Ishikawa (cell line): Measurements from ENCODE around the gene LRP1-AS.

ENCODE experiments used
- CEBPB ChIP-seq: IDR thresholded peaks from 2 replicates; pipeline ENCODE4 v1.6.1; 2012
- CREB1 ChIP-seq: IDR thresholded peaks from 2 replicates; pipeline ENCODE4 v1.6.1; 2012; ENCODE audit warnings: low read depth
- EGR1 ChIP-seq: IDR thresholded peaks from 2 replicates; pipeline ENCODE4 v1.6.1; 2012
- EP300 ChIP-seq: IDR thresholded peaks from 2 replicates; pipeline ENCODE4 v1.6.1; 2012; ENCODE audit warnings: borderline replicate concordance
- FOXM1 ChIP-seq: IDR thresholded peaks from 2 replicates; pipeline ENCODE4 v1.6.1; 2012; ENCODE audit warnings: low read depth, borderline replicate concordance
- NFIC ChIP-seq: IDR thresholded peaks from 2 replicates; pipeline ENCODE4 v1.6.1; 2012
- RAD21 ChIP-seq: IDR thresholded peaks from 2 replicates; pipeline ENCODE4 v1.6.1; 2012; ENCODE audit warnings: low read depth
- TAF1 ChIP-seq: IDR thresholded peaks from 2 replicates; pipeline ENCODE4 v1.6.1; 2012; ENCODE audit warnings: low read depth, mild to moderate bottlenecking
- TCF12 ChIP-seq: IDR thresholded peaks from 2 replicates; pipeline ENCODE4 v1.6.1; 2012; ENCODE audit warnings: low read depth
- TEAD4 ChIP-seq: IDR thresholded peaks from 2 replicates; pipeline ENCODE4 v1.6.1; 2012
- YY1 ChIP-seq: IDR thresholded peaks from 2 replicates; pipeline ENCODE4 v1.6.1; 2012; ENCODE audit warnings: low read depth
- ZBTB7A ChIP-seq: IDR thresholded peaks from 2 replicates; pipeline ENCODE4 v1.6.1; 2012; ENCODE audit warnings: low read depth
- TF ChIP-seq, protein P1 (sequence below): IDR thresholded peaks from 2 replicates; pipeline ENCODE4 v1.6.1; 2012
- TF ChIP-seq, protein P2 (sequence below): IDR thresholded peaks from 2 replicates; pipeline ENCODE4 v1.6.1; 2012
- TF ChIP-seq, protein P3 (sequence below): IDR thresholded peaks from 2 replicates; pipeline ENCODE4 v1.6.1; 2012; ENCODE audit warnings: low read depth, mild to moderate bottlenecking

LRP1-AS gene

DNA sequence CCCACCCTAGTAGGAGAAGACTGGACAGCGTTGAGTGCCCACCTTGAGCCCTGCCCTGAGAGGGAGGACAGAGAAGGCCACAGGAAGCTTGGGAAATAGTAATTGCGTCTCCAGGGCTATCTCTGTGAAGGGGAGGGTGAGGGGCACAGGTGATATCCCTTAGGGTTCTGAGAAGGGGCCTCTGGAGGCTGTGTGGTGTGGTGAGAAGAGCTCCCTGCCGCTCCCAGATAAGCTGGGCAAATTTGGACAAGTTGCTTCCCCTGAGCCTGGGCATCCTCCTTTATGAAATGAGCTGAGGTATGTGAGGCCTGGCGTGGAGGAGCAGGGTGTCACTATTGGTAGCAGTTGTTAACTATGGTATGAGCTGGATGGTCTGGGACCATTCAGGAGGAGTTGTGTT, 23.5 kb upstream of the LRP1-AS start:
- no peak for TF ChIP-seq TCF12
- TF ChIP-seq CEBPB: no peak
- no peak for TF ChIP-seq CREB1
- TF ChIP-seq, protein P1, sequence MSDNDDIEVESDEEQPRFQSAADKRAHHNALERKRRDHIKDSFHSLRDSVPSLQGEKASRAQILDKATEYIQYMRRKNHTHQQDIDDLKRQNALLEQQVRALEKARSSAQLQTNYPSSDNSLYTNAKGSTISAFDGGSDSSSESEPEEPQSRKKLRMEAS: no peak
- TF ChIP-seq TEAD4: no peak
- no peak for TF ChIP-seq FOXM1
- no peak for TF ChIP-seq EGR1
- no peak for TF ChIP-seq EP300
- TF ChIP-seq RAD21: no peak
- no peak for TF ChIP-seq ZBTB7A
- TF ChIP-seq YY1: no peak
- TF ChIP-seq TAF1: no peak
- TF ChIP-seq, protein P2, sequence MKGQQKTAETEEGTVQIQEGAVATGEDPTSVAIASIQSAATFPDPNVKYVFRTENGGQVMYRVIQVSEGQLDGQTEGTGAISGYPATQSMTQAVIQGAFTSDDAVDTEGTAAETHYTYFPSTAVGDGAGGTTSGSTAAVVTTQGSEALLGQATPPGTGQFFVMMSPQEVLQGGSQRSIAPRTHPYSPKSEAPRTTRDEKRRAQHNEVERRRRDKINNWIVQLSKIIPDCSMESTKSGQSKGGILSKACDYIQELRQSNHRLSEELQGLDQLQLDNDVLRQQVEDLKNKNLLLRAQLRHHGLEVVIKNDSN: no peak
- TF ChIP-seq, protein P3, sequence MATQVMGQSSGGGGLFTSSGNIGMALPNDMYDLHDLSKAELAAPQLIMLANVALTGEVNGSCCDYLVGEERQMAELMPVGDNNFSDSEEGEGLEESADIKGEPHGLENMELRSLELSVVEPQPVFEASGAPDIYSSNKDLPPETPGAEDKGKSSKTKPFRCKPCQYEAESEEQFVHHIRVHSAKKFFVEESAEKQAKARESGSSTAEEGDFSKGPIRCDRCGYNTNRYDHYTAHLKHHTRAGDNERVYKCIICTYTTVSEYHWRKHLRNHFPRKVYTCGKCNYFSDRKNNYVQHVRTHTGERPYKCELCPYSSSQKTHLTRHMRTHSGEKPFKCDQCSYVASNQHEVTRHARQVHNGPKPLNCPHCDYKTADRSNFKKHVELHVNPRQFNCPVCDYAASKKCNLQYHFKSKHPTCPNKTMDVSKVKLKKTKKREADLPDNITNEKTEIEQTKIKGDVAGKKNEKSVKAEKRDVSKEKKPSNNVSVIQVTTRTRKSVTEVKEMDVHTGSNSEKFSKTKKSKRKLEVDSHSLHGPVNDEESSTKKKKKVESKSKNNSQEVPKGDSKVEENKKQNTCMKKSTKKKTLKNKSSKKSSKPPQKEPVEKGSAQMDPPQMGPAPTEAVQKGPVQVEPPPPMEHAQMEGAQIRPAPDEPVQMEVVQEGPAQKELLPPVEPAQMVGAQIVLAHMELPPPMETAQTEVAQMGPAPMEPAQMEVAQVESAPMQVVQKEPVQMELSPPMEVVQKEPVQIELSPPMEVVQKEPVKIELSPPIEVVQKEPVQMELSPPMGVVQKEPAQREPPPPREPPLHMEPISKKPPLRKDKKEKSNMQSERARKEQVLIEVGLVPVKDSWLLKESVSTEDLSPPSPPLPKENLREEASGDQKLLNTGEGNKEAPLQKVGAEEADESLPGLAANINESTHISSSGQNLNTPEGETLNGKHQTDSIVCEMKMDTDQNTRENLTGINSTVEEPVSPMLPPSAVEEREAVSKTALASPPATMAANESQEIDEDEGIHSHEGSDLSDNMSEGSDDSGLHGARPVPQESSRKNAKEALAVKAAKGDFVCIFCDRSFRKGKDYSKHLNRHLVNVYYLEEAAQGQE: no peak
- no peak for TF ChIP-seq NFIC

DNA sequence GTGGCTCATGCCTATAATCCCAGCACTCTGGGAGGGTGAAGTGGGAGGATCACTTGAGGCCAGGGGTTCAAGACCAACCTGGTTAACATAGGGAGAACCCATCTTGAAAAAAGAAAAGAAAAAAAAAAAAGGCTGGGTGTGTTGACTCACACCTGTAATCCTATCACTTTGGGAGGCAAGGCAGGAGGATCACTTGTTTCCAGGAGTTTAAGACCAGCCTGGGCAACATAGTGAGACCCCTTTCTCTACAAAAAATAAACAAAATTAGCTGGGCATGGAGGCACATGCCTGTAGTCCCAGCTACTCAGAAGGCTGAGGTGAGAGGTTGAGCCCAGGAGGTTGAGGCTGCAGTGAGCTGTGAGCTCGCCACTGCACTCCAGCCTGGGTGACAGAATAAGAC, 23.0 kb upstream of the LRP1-AS start:
- TF ChIP-seq NFIC (no peak), CEBPB (no peak), TEAD4 (no peak), ZBTB7A (no peak), FOXM1 (no peak), CREB1 (no peak)
- TF ChIP-seq, protein P3: no peak
- TF ChIP-seq, protein P2: no peak

DNA sequence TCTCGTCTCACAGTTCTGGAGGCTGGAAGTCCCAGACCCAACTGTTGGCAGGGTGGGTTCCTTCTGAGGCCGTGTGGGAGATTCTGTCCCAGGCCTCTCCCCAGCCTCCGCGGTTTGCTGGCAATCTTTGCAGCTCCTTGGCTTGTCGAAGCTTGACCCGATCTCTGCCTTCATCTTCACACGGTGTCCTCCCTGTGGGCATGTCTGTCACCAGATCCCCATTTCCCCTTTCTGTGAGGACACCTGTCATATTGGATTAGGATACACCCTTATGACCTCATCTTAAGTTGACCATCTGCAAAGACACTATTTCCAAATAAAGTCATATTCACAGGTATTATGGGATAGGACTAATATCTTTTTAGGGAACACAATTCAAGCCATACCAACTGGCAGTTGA, 22.6 kb upstream of the LRP1-AS start:
- TF ChIP-seq RAD21: no peak
- TF ChIP-seq ZBTB7A: no peak
- TF ChIP-seq EGR1: no peak
- TF ChIP-seq CREB1: no peak
- no peak for TF ChIP-seq CEBPB

DNA sequence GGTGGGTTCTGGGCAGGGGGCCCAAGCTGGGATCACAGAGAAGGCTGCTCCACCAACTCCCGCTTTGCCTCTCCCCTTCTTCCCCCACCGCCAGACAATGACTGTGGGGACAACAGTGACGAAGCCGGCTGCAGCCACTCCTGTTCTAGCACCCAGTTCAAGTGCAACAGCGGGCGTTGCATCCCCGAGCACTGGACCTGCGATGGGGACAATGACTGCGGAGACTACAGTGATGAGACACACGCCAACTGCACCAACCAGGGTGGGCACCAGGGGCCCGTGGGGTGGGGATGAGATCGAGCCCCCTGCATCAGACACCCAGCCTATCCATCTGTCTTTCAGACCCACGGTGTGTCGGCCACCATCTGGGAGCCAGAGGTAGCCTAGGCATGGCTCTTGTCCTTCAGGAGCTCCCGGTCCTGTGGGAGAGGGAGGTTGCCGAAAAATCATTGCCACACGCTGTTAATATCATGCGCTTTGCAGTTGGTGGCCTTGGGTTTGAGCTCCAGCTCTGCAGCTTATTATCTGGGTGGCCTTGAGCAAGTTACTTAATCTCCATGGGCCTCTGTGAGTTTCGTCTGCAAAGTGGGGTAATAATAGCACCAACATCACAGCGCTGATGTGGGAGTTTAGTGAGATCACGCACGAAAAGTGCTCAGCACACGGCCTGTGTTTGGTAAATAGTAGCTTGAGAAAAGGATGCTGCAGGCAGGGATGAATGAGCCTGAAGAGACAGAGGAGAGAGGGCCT, 21.8 kb upstream of the LRP1-AS start:
- TF ChIP-seq YY1: no peak
- TF ChIP-seq TAF1: no peak
- TF ChIP-seq CEBPB: no peak
- TF ChIP-seq RAD21: no peak
- TF ChIP-seq CREB1: no peak
- no peak for TF ChIP-seq NFIC
- TF ChIP-seq, protein P2: no peak
- no peak for TF ChIP-seq FOXM1
- no peak for TF ChIP-seq EP300
- no peak for TF ChIP-seq EGR1
- no peak for TF ChIP-seq ZBTB7A
- TF ChIP-seq TCF12: no peak
- no peak for TF ChIP-seq TEAD4
- TF ChIP-seq, protein P1: no peak
- TF ChIP-seq, protein P3: no peak
